ENCODE results near the gene PTTG1IP. TPM values are rescaled to one million over a fixed set of nuclear protein-coding genes. Genes with fewer than 3 reads are reported as not detected.
A peak's percentile ranks its signal among the peaks of the same experiment; 100 is the strongest.

Gene PTTG1IP
- total RNA-seq, 2 experiments from 2014 or later, result 60.7 to 61.8 TPM

DNA sequence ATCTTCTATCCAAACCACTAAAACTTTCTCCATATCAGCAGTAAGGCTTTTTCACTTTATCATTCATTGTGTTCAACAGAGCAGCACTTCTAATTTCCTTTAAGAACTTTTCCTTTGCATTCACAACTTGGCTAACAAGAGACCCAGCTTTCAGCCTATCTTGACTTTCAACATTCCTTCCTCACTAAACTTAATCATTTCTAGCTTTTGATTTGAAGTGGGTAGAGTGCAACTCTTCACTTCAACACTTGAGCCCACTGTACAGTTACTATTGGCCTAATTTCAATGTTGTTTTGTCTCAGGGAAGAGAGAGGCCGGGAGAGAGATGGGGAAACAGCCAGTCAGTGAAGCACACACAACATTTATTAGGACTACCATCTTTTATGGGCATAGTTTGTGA is 73.8 kb downstream of the PTTG1IP start:
- intact Hi-C loops (cut with micrococcal nuclease), result loop anchor here (2.0 kb wide), 2 partner anchors 35 to 73 kb away; partner anchors contain the start of gene PTTG1IP
- Mint-ChIP-seq H3K4me3 (peak overlapping the region; percentile 99), H3K9me3 (no peaks in the 10 kb centered on the region), H3K27ac (peak overlapping the region; percentile 6), H3K4me1 (ENCODE audit: low read depth) (peaks cover 65% of the 10 kb centered on the region), H3K27me3 (no peaks in the 10 kb centered on the region), H3K36me3 (ENCODE audit: low read depth) (peaks cover 67% of the 10 kb centered on the region)
- CTCF ChIA-PET, result interaction anchor here (0.7 to 4.3 kb wide), 17 partner anchors 10 to 337 kb away, joined by 3 to 58 read pairs (median 4); partner anchors contain the start of gene PTTG1IP
- POLR2A ChIA-PET, result interaction anchor here (0.6 to 3.0 kb wide), 5 partner anchors 11 to 127 kb away, joined by 3 to 16 read pairs (median 3); partner anchors contain the start of genes PTTG1IP and SUMO3
- DNase-seq (no peak), ATAC-seq (no peak)
- TF ChIP-seq, protein P1, sequence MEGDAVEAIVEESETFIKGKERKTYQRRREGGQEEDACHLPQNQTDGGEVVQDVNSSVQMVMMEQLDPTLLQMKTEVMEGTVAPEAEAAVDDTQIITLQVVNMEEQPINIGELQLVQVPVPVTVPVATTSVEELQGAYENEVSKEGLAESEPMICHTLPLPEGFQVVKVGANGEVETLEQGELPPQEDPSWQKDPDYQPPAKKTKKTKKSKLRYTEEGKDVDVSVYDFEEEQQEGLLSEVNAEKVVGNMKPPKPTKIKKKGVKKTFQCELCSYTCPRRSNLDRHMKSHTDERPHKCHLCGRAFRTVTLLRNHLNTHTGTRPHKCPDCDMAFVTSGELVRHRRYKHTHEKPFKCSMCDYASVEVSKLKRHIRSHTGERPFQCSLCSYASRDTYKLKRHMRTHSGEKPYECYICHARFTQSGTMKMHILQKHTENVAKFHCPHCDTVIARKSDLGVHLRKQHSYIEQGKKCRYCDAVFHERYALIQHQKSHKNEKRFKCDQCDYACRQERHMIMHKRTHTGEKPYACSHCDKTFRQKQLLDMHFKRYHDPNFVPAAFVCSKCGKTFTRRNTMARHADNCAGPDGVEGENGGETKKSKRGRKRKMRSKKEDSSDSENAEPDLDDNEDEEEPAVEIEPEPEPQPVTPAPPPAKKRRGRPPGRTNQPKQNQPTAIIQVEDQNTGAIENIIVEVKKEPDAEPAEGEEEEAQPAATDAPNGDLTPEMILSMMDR (IDR thresholded peaks at IDR 0.05), result no peak

Other genes starting within 250 kb of the PTTG1IP start
- gene KRTAP10-9, start 246.6 kb downstream of the PTTG1IP start, total RNA-seq, result not detected
- not detected for gene KRTAP10-10, start 236.3 kb downstream of the PTTG1IP start, total RNA-seq
- not detected for gene KRTAP10-11, start 227.3 kb downstream of the PTTG1IP start, total RNA-seq
- gene KRTAP12-4, start 219.0 kb downstream of the PTTG1IP start, total RNA-seq, result not detected
- not detected for gene KRTAP12-3, start 215.8 kb downstream of the PTTG1IP start, total RNA-seq
- not detected for gene KRTAP12-2, start 206.8 kb downstream of the PTTG1IP start, total RNA-seq
- gene KRTAP12-1, start 191.5 kb downstream of the PTTG1IP start, total RNA-seq, result not detected
- not detected for gene KRTAP10-12, start 176.5 kb downstream of the PTTG1IP start, total RNA-seq
- gene TSPEAR, start 162.1 kb downstream of the PTTG1IP start, total RNA-seq, result not detected
- 100 to 1,000 TPM; 113 to 115 TPM for gene UBE2G2, start 71.9 kb downstream of the PTTG1IP start, total RNA-seq
- 10 to 100 TPM; 69.8 to 72.9 TPM for gene SUMO3, start 55.6 kb downstream of the PTTG1IP start, total RNA-seq
- 100 to 1,000 TPM; 340 to 343 TPM for gene ITGB2, start 47.2 kb upstream of the PTTG1IP start, total RNA-seq
- 10 to 100 TPM; 76.0 to 76.5 TPM for gene SLX9, start 66.3 kb upstream of the PTTG1IP start, total RNA-seq
- 10 to 100 TPM; 36.2 to 37.1 TPM for gene ADARB1, start 200.9 kb upstream of the PTTG1IP start, total RNA-seq

Data from activated CD8-positive, alpha-beta T cell treated with anti-CD3 and anti-CD28 coated beads for 36 hours (primary cell).